Stimulated activated effector memory CD8-positive, alpha-beta T cell treated with anti-CD3 and anti-CD28 coated beads, Interleukin-12 subunit alpha, Interleukin-12 subunit beta, amount 100 ng/mL, for 72 hours (primary cell): Measurements from ENCODE around the gene CYP11A1.

ENCODE experiments used
- ATAC-seq: fragments of 150-1000 bp; cut with Tn5 transposase; 2 replicates; pipeline ENCODE4 v1.10.0; 2021
- DNase-seq, 2 donors: peaks; one replicate each; pipeline ENCODE4 v3.0.0; 2021 to 2022; ENCODE audit warnings: low spot score in 2 of 2
- H3K27ac Mint-ChIP-seq: one replicate; pipeline ENCODE4 v1.8.0; 2022; ENCODE audit warnings: mild to moderate bottlenecking, mixed read lengths
- H3K36me3 Mint-ChIP-seq: one replicate; pipeline ENCODE4 v1.8.0; 2022; ENCODE audit warnings: mild to moderate bottlenecking, mixed read lengths
- H3K4me1 Mint-ChIP-seq: one replicate; pipeline ENCODE4 v1.8.0; 2022; ENCODE audit warnings: mixed read lengths
- H3K4me3 Mint-ChIP-seq: one replicate; pipeline ENCODE4 v1.8.0; 2022; ENCODE audit warnings: mild to moderate bottlenecking, mixed read lengths
- H3K9me3 Mint-ChIP-seq: one replicate; pipeline ENCODE4 v1.8.0; 2022; ENCODE audit warnings: mixed read lengths

CYP11A1 gene

DNA sequence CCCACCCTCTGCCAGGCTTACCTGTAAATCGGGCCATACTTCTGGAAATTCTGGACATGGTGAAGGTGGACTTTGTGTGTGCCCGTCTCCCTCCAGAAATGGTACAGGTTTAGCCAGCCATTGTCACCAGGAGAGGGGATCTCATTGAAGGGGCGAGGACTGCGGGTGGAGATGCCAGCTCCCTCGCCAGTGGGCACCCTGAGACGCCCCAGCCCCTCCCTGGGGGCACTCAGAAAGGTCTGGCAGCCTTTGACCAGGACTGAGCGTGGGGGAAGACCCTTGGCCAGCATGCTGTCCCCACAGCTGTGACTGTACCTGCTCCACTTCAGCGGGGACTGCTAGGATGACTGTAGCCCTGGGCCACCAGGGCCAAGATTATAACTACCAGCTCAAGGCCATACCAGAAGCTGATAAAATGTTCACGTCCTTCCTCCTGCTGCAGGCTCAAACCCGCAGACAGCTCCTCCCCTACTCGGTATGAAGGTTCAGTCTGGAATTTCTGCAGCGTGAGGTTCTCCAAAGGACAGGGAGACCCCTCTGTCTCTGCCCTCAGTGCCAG is at the start of gene CYP11A1:
Gene CYP11A1 (minus strand): TSS at position 351 of the 559 bp plus-strand sequence. CDS start 61 bp downstream, at position 290.
- Mint-ChIP-seq H3K36me3 (no peaks in the 10 kb centered on the region), H3K9me3 (no peaks in the 10 kb centered on the region), H3K4me3 (peak within 1 kb of the TSS; percentile 61), H3K27ac (no peak within 1 kb of the TSS), H3K4me1 (no peaks in the 10 kb centered on the region)
- DNase-seq (no peak), ATAC-seq (no peak)

DNA sequence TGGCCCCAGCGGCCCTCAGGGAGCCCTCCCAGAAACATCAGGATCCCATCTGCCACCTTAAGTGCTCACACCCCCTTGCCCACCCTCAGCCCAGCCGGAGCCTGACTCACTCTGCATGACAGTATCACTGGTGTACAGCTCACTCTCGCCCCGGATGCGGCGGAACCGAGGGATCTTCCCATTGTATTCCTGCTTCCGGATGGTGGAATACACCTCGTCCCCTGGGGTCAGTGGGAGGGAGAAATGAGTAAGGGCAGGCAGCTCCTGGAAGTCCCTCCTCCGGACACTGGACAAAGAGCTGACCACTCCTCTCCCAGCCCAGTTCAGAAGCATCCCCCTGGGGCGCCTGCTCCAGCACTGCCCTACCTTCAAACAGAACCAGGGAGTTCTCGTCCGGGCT is 49.8 kb upstream of the CYP11A1 start:
- Mint-ChIP-seq H3K9me3 (no peaks in the 10 kb centered on the region), H3K4me1 (peaks cover 59% of the 10 kb centered on the region), H3K4me3 (no peak overlapping the region), H3K27ac (peak overlapping the region; percentile 44), H3K36me3 (peaks cover 89% of the 10 kb centered on the region)
- ATAC-seq = no peak
- DNase-seq = no peak

DNA sequence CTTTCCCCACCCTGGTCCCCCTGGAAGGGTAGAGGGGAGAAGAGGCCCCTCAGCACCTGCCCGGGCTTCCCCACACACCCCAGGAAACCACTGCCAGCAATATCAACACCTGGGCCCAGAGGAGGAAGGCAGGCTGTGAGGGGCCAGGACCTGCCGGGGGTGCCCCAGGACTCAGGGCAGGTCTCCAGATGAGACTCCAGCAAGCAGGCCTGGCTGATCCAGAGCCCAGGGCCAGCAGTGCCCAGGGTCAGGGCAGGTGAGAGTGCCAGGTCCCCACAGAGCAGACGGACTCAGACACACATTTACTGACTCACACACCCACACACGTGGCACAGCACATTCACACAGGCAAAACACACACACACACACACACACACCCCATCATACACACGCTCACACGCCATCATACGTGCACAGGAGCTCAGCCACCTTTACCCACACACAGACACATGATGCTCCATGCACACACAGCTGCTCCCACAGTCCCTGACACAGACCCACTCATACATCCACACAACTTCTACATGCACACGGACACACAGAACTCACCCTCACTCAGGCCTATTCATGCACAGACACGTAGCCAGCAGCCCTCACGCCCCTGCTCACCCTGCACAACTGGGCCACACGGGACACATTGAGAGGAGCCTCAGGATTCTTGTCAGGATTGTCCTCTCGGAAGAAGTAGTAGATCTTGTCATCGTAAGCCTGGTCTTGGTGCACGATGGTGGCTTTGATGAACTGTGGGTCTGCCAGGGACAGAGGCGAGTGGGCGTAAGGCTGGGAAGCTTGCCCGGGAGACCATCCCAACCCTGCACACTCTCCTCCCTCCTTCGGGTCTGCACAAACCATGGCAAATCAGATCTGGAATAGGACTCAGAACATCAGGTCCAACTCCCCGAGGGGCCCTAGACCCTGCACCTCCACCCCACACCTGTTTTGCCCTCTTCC is 48.8 kb upstream of the CYP11A1 start:
- H3K27ac Mint-ChIP-seq = peak overlapping the region; percentile 44
- ATAC-seq (peak; percentile 12), DNase-seq (no peak)
- H3K36me3 Mint-ChIP-seq = peaks cover 94% of the 10 kb centered on the region
- H3K4me1 Mint-ChIP-seq = peaks cover 54% of the 10 kb centered on the region
- H3K4me3 Mint-ChIP-seq = no peak overlapping the region
- no peaks in the 10 kb centered on the region for H3K9me3 Mint-ChIP-seq

DNA sequence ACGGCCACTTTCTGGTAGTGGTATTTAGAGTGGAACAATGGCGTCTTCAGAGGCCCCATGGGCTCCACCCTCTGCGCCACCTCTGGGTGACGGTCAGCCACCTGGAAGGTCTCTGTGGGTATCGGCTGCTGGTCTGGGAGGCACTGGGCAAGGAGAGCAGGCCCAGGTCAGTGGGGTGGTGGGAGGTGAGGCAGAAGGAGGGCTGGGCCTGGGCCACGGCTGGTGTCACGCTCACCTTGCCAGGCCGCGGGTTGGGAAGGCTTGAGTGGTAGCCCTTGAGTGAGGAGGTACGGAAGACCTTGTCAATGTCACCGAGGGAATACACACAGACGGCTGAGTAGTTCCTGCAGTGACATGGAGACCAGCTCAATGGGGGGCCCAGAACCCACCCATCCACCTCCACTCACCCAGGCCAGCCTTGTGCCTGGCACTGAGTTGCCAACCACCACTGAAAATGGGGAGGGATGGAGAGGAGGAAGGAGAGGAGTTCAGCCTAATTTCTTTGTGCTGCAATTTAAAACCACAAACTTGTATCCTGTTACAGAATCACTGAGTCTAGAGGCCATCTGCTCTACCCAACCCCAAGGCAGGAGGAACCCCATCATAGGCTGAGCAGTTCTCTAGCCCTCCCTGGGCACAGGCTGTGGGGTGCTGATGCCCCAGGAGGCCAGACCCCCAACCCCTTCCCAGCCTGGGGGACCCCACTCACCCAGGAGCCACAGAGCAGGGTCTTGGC is 47.3 kb upstream of the CYP11A1 start:
- peaks cover 95% of the 10 kb centered on the region for H3K36me3 Mint-ChIP-seq
- H3K9me3 Mint-ChIP-seq = no peaks in the 10 kb centered on the region
- H3K4me1 Mint-ChIP-seq = peaks cover 40% of the 10 kb centered on the region
- ATAC-seq (no peak), DNase-seq (no peak)
- no peak overlapping the region for H3K4me3 Mint-ChIP-seq
- H3K27ac Mint-ChIP-seq = peak overlapping the region; percentile 44

DNA sequence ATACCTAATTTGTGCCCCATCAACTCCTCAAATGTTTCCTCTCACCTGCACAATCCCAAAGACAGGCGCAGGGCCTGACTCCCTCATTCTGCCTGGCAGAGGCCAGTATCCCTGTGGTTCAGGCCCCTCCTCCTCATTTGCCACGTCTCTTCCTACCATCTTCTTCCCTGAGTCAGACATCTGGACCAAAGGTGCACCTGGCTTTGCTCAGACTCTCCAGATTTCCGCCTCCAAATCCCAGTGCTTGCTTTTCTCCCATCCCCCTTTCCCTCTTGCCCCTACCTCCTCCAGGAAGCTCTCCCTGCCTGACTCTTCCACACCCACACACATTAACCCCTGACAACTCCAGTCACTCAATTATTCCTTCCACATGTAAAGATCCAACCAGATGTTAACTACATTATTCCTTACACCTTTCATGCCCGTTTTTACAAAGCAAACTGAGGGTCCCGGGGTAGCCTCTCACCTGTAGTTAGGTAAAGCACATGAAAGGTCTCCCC is 46.7 kb upstream of the CYP11A1 start:
- peak overlapping the region; percentile 44 for H3K27ac Mint-ChIP-seq
- no peaks in the 10 kb centered on the region for H3K9me3 Mint-ChIP-seq
- peaks cover 99% of the 10 kb centered on the region for H3K36me3 Mint-ChIP-seq
- peaks cover 35% of the 10 kb centered on the region for H3K4me1 Mint-ChIP-seq
- H3K4me3 Mint-ChIP-seq = no peak overlapping the region
- ATAC-seq = no peak
- no peak for DNase-seq

DNA sequence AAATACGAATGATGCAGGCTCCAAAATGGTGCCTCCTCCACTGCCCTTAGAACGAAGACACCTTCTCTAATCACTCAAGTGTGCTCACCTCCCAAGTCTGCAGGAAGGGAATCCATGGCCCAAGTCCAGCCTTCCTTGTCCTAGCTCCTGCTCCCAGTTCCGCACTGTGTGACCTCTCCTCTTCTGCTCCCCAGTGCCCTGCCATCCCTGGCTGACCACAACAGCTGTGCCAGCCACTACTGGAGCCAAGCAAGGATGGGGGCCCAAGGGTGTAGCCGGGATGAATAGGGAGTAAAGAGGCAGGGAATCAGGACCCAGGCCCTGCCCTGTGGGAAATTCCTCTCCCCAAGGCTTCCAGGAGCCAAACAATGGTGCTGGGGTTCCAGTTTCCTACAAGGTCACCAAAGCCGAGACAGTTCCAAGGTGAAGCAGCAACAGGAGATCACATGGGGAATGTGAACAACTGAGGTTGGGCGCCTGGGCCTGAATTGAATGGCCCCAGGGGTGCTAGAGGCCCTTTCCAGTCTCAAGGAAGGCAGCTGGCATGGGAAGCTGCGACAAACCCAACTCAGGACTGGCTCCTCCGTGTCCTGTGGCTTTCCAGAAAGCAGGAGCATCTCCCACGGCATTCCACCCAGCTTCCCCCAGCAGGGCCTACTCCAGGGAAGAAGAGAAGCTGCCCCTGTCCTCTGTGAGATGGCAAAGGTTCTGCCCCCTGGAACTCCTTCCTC is 46.1 kb upstream of the CYP11A1 start:
- DNase-seq (no peak), ATAC-seq (no peak)
- Mint-ChIP-seq H3K4me1 (peaks cover 40% of the 10 kb centered on the region), H3K4me3 (no peak overlapping the region), H3K36me3 (peaks cover 100% of the 10 kb centered on the region), H3K27ac (peak overlapping the region; percentile 44), H3K9me3 (no peaks in the 10 kb centered on the region)

DNA sequence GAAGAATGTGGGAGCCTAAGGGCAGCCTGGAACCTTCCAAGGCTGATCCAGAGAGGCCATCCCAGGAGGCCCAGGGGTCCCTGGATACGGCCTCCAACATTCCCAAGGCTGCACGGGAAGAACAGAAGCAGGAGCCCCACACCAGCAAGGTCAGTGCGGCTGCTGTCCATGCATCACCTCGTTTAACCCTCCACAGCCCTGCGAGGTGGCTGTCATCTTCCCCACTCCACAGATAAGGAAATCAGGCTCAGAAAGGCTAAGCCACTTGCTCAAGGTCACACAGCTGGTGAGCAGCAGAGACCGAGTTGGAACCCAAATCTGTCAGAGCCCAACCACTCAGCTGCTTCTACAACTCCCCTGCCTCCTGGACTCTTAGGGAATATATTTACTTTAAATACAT is 44.7 kb upstream of the CYP11A1 start:
- H3K4me3 Mint-ChIP-seq = no peak overlapping the region
- H3K27ac Mint-ChIP-seq = no peak overlapping the region
- H3K4me1 Mint-ChIP-seq = peaks cover 50% of the 10 kb centered on the region
- ATAC-seq (no peak), DNase-seq (no peak)
- peaks cover 90% of the 10 kb centered on the region for H3K36me3 Mint-ChIP-seq
- no peaks in the 10 kb centered on the region for H3K9me3 Mint-ChIP-seq

DNA sequence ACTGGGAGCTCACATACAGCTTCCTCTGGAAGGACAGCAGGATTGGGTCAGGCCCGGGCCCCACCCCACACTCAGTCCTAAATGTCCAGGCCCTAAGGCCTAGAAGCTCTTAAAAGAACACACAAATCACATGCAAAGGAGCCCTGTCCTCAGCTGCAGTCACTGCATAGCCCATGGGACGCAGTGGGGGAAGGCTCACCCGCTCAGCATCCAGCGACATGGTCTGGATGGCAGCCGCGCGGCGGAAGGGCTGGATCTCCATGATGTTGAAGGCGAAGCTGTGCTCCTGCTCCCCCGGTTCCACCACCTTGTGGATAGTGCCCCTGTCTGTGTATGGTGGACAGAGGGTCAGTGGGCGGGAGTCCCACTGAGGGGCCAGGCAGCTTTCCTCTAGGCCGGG is 44.2 kb upstream of the CYP11A1 start:
- Mint-ChIP-seq H3K9me3 (no peaks in the 10 kb centered on the region), H3K36me3 (peaks cover 87% of the 10 kb centered on the region), H3K4me1 (peaks cover 50% of the 10 kb centered on the region), H3K27ac (no peak overlapping the region), H3K4me3 (no peak overlapping the region)
- ATAC-seq (no peak), DNase-seq (no peak)

DNA sequence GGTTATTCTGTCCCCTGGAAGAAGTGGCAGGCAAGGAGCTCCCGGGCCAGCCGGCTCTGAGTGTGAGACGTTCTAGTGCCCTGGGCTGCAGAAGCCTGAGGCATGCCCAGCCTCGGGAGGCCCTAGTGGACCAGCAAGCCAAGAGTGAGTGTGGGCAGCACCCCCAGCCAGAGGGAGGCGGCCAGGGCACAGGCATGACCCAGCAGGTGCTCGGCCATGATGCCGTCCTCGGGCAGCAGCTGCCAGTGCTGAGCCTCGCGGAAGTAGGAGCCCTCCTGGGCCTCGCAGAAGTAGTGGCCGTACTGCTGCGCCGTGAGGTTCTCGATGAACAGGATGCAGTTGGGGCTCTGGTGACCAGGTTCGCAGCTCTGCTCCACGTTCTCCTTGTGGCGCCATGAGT is 43.1 kb upstream of the CYP11A1 start:
- H3K4me1 Mint-ChIP-seq = peaks cover 46% of the 10 kb centered on the region

DNA sequence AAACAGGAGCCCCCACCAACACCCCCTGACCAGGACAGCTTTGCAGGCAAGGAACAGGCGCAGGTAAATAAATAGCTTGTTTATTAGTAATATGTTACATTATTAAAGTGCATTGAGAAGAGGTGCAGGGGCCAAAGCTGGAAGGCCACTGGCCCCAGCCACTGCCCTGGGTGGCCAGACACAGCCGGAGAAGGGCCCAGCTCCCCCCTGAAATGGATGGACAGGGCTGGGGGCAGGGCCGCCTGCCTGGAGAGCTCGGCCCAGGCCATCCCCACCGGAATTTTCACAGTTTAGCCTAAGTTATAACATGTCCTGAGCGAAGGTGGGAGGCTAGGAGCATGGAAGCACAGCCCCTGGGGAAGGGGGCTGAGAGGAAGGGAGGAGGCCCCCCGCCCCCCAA is 41.8 kb upstream of the CYP11A1 start:
- Mint-ChIP-seq H3K4me3 (no peak overlapping the region), H3K27ac (peak overlapping the region; percentile 77), H3K9me3 (no peaks in the 10 kb centered on the region), H3K4me1 (peaks cover 41% of the 10 kb centered on the region), H3K36me3 (peaks cover 65% of the 10 kb centered on the region)
- ATAC-seq (no peak), DNase-seq (no peak)

More for the DNA sequence above, 43.1 kb upstream of the CYP11A1 start:
- H3K27ac Mint-ChIP-seq = no peak overlapping the region
- DNase-seq (no peak), ATAC-seq (no peak)
- H3K9me3 Mint-ChIP-seq = no peaks in the 10 kb centered on the region
- H3K4me3 Mint-ChIP-seq = no peak overlapping the region
- peaks cover 78% of the 10 kb centered on the region for H3K36me3 Mint-ChIP-seq

DNA sequence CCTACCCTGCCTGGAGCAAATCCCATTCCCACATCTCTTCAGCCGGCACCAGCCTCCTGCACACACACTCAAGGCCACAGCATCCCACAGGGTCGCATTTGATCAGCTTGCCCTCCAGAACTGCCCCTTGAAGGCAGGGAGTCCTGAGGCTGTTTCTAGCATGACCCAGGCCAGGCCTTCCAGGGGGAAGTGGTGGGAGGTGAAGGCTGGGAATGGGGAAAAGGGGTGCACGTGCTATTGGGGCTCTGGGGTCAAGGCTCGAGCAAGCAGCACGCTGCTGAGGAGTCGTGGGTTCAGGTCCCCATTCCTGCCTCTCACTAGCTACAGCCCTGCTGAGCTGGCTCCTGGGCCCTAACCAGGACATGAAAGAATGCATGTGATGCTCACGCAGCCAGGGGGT is 41.4 kb upstream of the CYP11A1 start:
- peaks cover 42% of the 10 kb centered on the region for H3K4me1 Mint-ChIP-seq
- peak overlapping the region; percentile 77 for H3K27ac Mint-ChIP-seq
- DNase-seq (no peak), ATAC-seq (peak; percentile 3)
- peaks cover 61% of the 10 kb centered on the region for H3K36me3 Mint-ChIP-seq
- no peak overlapping the region for H3K4me3 Mint-ChIP-seq
- no peaks in the 10 kb centered on the region for H3K9me3 Mint-ChIP-seq

DNA sequence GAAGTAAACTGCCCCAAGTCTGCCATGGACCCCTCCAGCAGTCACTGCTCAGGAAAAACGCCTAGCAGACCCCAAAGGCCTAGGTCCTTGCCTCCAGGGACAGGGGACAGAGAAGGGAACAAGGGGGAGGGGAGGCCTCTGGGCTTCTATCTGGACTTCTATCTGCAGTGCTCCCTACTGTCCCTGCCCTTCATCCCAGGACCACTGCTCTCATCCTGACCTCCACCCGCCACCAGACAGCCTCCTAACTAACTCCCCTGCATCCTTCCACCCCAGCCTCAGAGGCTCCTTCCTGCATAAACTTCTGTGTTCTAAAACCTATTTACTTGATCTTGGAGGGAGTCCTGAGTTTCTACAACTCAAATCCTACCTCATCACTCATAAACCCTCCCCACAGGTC is 40.9 kb upstream of the CYP11A1 start:
- peaks cover 57% of the 10 kb centered on the region for H3K36me3 Mint-ChIP-seq
- peaks cover 46% of the 10 kb centered on the region for H3K4me1 Mint-ChIP-seq
- no peaks in the 10 kb centered on the region for H3K9me3 Mint-ChIP-seq
- H3K27ac Mint-ChIP-seq = peak overlapping the region; percentile 77
- no peak overlapping the region for H3K4me3 Mint-ChIP-seq
- ATAC-seq (peak; percentile 4), DNase-seq (no peak)

DNA sequence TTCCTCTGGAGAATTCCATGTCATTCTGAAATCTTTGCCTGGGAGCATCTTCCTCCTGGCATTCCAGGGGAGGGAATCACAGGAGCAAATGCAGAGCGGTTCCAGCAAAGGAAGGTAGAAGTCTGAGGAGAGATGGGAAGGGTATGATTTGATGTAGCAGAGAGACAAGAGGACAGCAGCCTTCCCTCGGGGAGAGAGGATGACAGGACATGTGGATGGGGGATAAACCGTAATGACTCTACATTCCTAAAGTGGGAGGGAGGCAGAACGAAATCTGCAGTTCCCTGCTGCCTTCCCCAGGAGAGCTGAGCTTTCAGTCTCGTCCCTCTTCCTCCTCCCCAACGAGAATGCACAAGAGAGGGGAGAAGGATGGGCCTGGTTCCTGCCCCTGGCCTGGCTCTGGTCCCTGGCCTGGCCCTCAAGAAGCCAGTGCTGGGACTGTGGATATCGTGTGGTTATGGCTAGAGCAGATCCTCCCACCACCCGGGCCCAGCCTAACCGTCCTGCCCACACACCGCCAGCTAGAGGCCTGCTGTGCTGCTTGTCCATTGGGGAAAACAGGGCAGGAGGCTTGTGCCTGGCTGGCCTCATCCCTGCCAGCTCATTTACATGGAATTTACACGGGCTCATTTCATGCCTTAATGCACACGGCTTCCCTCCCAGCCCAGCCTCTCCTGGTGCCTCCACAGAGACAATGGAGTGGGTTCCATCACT is 39.7 kb upstream of the CYP11A1 start:
- DNase-seq = no peak
- H3K9me3 Mint-ChIP-seq = no peaks in the 10 kb centered on the region
- peak overlapping the region; percentile 77 for H3K27ac Mint-ChIP-seq
- H3K4me3 Mint-ChIP-seq = no peak overlapping the region
- peaks cover 59% of the 10 kb centered on the region for H3K4me1 Mint-ChIP-seq
- no peak for ATAC-seq
- H3K36me3 Mint-ChIP-seq = peaks cover 45% of the 10 kb centered on the region

DNA sequence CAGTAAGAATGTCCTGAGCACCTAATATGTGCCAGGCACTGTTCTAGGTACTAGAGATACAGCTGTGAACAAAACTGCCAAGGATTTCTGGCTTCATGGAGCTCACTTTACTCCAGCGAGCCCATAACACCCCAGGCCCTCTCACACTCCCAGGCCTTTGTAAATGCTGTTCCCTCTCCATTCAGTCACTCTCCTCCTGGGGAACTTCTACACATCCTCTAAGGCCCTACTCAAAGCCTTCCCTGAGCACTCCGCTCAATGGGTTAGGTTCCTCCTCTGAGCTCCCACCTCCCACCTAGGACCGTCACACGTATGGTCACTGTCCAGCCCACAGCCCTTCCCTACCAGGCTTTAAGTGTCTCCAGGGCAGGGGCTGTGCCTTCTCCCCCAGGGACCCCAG is 39.1 kb upstream of the CYP11A1 start:
- DNase-seq = no peak
- H3K9me3 Mint-ChIP-seq = no peaks in the 10 kb centered on the region
- H3K36me3 Mint-ChIP-seq = peaks cover 38% of the 10 kb centered on the region
- no peak overlapping the region for H3K4me3 Mint-ChIP-seq
- peaks cover 63% of the 10 kb centered on the region for H3K4me1 Mint-ChIP-seq
- no peak for ATAC-seq
- peak overlapping the region; percentile 77 for H3K27ac Mint-ChIP-seq
